Activated CD4-positive, alpha-beta memory T cell treated with anti-CD3 and anti-CD28 coated beads for 36 hours (primary cell): ENCODE data around the gene ADAMTSL1. TPM values are rescaled to one million over a fixed set of nuclear protein-coding genes. Genes with fewer than 3 reads are reported as not detected.

Source experiments
- CTCF ChIA-PET: fragments of 350-600 bp; sonication (Branson Sonifier 250); formaldehyde crosslinking; loops from one replicate; lab custom pipeline; 2021; ENCODE audit warnings: antibody characterized with exemption, inconsistent platforms; lab: Charles Lee
- POLR2A ChIA-PET: fragments of 350-600 bp; sonication (Branson Sonifier 250); formaldehyde crosslinking; loops from one replicate; lab custom pipeline; 2021; ENCODE audit warnings: antibody characterized with exemption; lab: Charles Lee
- DNase-seq: peaks from one replicate; pipeline ENCODE4 v3.0.0-alpha.2; 2020
- H3K27ac Mint-ChIP-seq: one replicate; pipeline ENCODE4 v1.8.0; 2021; ENCODE audit warnings: mixed read lengths
- H3K27me3 Mint-ChIP-seq: one replicate; pipeline ENCODE4 v1.8.0; 2021; ENCODE audit warnings: mixed read lengths
- H3K36me3 Mint-ChIP-seq: one replicate; pipeline ENCODE4 v1.8.0; 2021; ENCODE audit warnings: mixed read lengths
- H3K4me1 Mint-ChIP-seq: one replicate; pipeline ENCODE4 v1.8.0; 2021; ENCODE audit warnings: low read depth, mixed read lengths
- H3K4me3 Mint-ChIP-seq: one replicate; pipeline ENCODE4 v1.8.0; 2021; ENCODE audit warnings: mild to moderate bottlenecking, mixed read lengths
- H3K9me3 Mint-ChIP-seq: one replicate; pipeline ENCODE4 v1.8.0; 2021; ENCODE audit warnings: mixed read lengths
- intact Hi-C: fragments of 100-400 bp; cut with micrococcal nuclease; formaldehyde crosslinking; loops from one replicate; pipeline ENCODE4 v1.15.1; 2023
- total RNA-seq, 2 experiments: library from RNA; stranded (reverse); gene quantifications; one replicate each; pipeline ENCODE4 v1.2.3, GENCODE V29; 2021

Gene ADAMTSL1
- total RNA-seq, 2 experiments from 2014 or later, result not detected

DNA sequence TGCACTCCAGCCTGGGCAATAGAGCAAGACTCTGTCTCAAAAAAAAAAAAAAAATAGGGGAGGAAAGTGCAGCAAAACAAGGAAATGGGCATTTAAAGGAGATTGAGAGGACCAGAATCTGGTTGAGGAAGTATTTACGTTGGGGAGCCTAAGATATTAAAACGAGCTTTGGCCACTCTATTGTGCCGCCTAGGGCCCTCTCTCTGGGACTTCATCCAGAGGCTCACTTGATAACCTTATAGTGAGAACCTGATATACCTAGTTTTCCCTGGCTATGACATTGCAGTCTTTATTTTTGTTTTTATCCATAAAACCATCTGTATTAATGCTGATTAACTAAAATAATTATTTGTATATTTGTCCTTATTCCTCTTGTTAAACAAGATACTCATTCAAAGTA is 345.5 kb downstream of the ADAMTSL1 start:
- H3K27me3 Mint-ChIP-seq, result no peaks in the 10 kb centered on the region
- H3K4me1 Mint-ChIP-seq, result no peaks in the 10 kb centered on the region
- intact Hi-C loops, result no loop called here
- no peak overlapping the region for H3K4me3 Mint-ChIP-seq
- H3K36me3 Mint-ChIP-seq, result no peaks in the 10 kb centered on the region
- ChIA-PET POLR2A (no interaction called here), CTCF (no interaction called here)
- no peak overlapping the region for H3K27ac Mint-ChIP-seq
- DNase-seq, result no peak
- H3K9me3 Mint-ChIP-seq, result no peaks in the 10 kb centered on the region

GRCh38 chr9:18820566-18821095 is 346.7 kb downstream of the ADAMTSL1 start:
- intact Hi-C loops, result no loop called here
- CTCF ChIA-PET, result no interaction called here
- Mint-ChIP-seq H3K4me3 (no peak overlapping the region), H3K36me3 (no peaks in the 10 kb centered on the region), H3K27ac (no peak overlapping the region), H3K27me3 (no peaks in the 10 kb centered on the region), H3K4me1 (peaks cover 2% of the 10 kb centered on the region), H3K9me3 (no peaks in the 10 kb centered on the region)
- DNase-seq, result no peak
- POLR2A ChIA-PET, result no interaction called here

DNA sequence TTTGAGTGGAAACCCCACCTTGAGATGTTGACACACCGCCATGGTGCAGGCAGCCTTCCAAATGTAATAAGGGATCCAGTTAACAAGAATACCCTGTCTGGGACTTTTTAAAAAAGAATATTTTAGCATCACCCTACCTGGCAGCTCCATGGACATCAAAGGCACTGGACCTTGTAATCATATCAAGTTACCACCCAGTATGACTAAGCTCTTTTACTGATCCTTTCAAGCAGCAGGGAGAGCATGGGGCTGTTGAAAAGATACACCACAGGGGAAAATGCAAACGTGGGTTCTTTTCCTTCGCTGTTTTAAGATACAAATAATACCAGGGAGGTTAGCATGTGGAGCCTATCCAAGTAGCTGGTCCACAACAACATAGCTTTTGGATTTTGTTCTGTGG is 347.8 kb downstream of the ADAMTSL1 start:
- Mint-ChIP-seq H3K4me1 (peaks cover 10% of the 10 kb centered on the region), H3K27ac (no peak overlapping the region), H3K9me3 (no peaks in the 10 kb centered on the region), H3K27me3 (no peaks in the 10 kb centered on the region), H3K36me3 (no peaks in the 10 kb centered on the region), H3K4me3 (no peak overlapping the region)
- DNase-seq, result no peak
- ChIA-PET POLR2A (no interaction called here), CTCF (no interaction called here)
- intact Hi-C loops, result no loop called here

DNA sequence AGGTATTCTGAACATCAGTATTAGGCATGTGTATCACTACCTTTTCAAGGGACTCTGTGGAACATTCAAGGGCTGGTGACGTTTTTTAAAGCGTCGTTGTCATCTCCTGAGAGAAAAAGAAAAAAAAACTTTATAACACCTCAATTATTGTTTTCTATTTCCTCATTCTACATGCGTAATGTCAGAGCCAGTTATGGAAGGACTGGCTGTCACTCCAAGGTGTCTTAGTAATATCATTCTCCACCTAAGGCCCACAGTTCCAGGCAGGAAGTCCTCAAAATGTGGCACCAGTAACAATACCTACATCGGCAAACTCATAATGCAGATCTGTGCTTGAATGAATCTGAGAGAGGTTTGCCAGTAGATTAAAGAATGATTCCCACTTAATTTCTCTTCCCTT is 348.9 kb downstream of the ADAMTSL1 start:
- no peaks in the 10 kb centered on the region for H3K27me3 Mint-ChIP-seq

DNA sequence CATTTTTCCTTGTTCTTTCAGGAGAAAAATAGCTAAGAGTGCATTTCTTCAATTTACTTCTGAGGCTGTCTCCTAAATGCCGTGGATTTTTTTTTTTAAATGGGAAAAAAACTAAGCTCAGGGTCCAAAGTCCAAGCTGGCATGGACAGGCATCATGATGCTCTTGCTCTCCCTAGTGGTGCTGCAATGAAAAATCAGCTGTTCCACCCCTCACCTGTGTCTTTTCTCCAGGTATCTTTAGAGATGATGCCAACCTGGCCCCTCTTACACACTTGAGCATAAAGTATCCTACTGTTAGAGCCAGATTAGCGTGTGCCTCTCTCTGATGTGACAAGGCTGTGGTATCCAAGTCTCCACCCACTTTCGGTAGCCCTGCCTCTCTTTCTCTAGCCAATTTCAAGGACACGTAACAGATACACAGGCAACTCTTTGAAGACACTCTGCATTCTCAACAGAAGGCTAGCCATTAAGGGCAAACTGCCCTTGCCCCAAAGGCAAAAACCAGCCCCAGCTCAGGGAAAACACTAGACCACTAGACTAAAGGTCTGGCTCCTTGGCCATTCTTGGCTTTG is 350.2 kb downstream of the ADAMTSL1 start:
- Mint-ChIP-seq H3K27ac (no peak overlapping the region), H3K4me3 (no peak overlapping the region), H3K27me3 (no peaks in the 10 kb centered on the region), H3K9me3 (no peaks in the 10 kb centered on the region), H3K4me1 (peaks cover 10% of the 10 kb centered on the region), H3K36me3 (no peaks in the 10 kb centered on the region)
- ChIA-PET CTCF (no interaction called here), POLR2A (no interaction called here)
- DNase-seq, result no peak
- intact Hi-C loops, result no loop called here

More for the DNA sequence above, 348.9 kb downstream of the ADAMTSL1 start:
- ChIA-PET POLR2A (no interaction called here), CTCF (no interaction called here)
- intact Hi-C loops, result no loop called here
- no peaks in the 10 kb centered on the region for H3K9me3 Mint-ChIP-seq
- no peak overlapping the region for H3K4me3 Mint-ChIP-seq
- DNase-seq, result no peak
- peaks cover 10% of the 10 kb centered on the region for H3K4me1 Mint-ChIP-seq
- no peaks in the 10 kb centered on the region for H3K36me3 Mint-ChIP-seq
- no peak overlapping the region for H3K27ac Mint-ChIP-seq

GRCh38 chr9:18825656-18826170 is 351.8 kb downstream of the ADAMTSL1 start:
- no peaks in the 10 kb centered on the region for H3K9me3 Mint-ChIP-seq
- POLR2A ChIA-PET, result no interaction called here
- no peaks in the 10 kb centered on the region for H3K36me3 Mint-ChIP-seq
- intact Hi-C loops, result no loop called here
- peaks cover 10% of the 10 kb centered on the region for H3K4me1 Mint-ChIP-seq
- DNase-seq, result no peak
- no peaks in the 10 kb centered on the region for H3K27me3 Mint-ChIP-seq
- no peak overlapping the region for H3K4me3 Mint-ChIP-seq
- no peak overlapping the region for H3K27ac Mint-ChIP-seq
- CTCF ChIA-PET, result no interaction called here

DNA sequence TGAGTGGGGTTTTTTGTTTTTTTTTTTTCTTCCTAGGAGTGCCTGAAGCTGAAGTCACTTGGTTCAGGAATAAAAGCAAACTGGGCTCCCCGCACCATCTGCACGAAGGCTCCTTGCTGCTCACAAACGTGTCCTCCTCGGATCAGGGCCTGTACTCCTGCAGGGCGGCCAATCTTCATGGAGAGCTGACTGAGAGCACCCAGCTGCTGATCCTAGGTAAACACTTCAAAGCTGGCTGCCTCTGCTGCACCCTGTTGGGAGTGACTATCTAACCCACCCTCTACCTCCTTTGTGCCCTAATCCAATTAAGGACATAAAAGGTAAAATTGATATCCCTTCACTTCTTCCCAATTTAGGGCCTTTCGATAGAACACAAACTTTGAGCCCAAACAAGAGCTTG is 352.3 kb downstream of the ADAMTSL1 start:
- no peak for DNase-seq
- Mint-ChIP-seq H3K9me3 (no peaks in the 10 kb centered on the region), H3K36me3 (no peaks in the 10 kb centered on the region), H3K4me3 (no peak overlapping the region), H3K4me1 (peaks cover 10% of the 10 kb centered on the region), H3K27me3 (no peaks in the 10 kb centered on the region), H3K27ac (no peak overlapping the region)
- intact Hi-C loops, result no loop called here
- ChIA-PET POLR2A (no interaction called here), CTCF (no interaction called here)

GRCh38 chr9:18829066-18829465 is 355.1 kb downstream of the ADAMTSL1 start:
- no peaks in the 10 kb centered on the region for H3K9me3 Mint-ChIP-seq
- intact Hi-C loops, result no loop called here
- no peak overlapping the region for H3K4me3 Mint-ChIP-seq
- peaks cover 10% of the 10 kb centered on the region for H3K4me1 Mint-ChIP-seq
- no peak for DNase-seq
- ChIA-PET POLR2A (no interaction called here), CTCF (no interaction called here)
- H3K27me3 Mint-ChIP-seq, result no peaks in the 10 kb centered on the region
- H3K36me3 Mint-ChIP-seq, result no peaks in the 10 kb centered on the region
- H3K27ac Mint-ChIP-seq, result no peak overlapping the region

DNA sequence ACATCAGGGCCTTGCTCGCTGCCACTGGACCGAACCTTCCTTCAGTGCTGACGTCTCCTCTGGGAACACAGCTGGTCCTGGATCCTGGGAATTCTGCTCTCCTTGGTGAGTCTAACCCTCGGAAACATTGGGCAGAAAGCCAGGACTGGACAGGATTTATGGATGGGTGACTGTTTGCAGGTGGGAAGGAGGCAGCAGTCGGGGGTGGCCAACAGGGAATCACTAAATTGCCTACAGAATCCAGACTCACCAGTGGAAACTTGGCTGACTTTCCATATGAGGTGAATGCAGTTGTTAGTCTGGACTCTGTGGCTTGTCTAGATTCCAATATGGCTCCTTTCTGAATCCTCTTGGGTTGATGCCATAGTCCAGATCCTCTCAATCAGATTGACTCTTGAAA is 355.9 kb downstream of the ADAMTSL1 start:
- H3K9me3 Mint-ChIP-seq, result no peaks in the 10 kb centered on the region
- intact Hi-C loops, result no loop called here
- H3K4me3 Mint-ChIP-seq, result no peak overlapping the region
- no peak overlapping the region for H3K27ac Mint-ChIP-seq
- no peak for DNase-seq
- H3K36me3 Mint-ChIP-seq, result no peaks in the 10 kb centered on the region
- ChIA-PET CTCF (no interaction called here), POLR2A (no interaction called here)
- H3K27me3 Mint-ChIP-seq, result no peaks in the 10 kb centered on the region
- peaks cover 10% of the 10 kb centered on the region for H3K4me1 Mint-ChIP-seq

DNA sequence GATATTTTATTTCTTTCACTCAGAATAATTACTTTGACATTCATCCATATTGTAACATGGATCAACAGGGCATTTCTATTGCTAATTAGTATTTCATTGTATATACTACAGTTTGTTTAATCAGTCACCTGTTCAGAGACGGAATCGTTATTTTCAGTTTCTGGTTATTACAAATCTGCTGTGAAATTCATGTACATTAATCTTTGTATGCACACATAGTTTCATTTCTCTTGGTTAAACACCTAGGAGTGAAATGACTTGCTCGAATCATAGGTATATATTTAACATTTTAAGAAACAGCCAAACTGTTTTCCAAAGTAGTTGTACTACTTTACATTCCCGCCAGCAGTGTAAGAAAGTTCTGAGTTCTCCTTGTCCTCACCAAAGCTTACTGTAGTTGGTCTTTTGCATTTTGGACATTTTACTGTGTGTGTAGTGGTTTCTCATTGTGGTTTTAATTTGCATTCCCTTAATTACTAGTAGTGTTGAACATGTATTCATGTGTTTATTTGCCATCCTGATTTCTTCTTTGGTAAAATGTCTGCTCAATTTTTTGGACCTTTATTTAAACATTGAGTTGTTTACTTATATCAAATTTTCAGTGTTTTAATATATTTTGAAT is 360.9 kb downstream of the ADAMTSL1 start:
- intact Hi-C loops, result no loop called here

DNA sequence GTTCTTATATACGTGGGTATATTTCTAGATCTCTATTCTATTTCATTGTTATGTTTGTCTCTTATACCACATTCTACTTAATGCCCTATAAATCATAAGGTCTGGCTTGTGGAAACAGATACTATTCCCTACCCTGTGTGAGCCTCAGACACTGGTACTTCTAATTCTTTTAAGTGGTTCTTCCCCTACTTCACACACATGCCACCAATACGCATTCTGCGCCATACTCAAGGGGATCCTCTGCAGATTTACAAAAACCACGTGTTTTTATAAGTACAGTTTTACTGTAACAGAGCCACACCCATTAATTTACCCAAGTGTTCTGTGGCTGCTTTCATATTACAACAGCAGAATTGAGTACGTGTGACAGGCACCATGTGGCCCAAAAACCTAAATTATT is 363.4 kb downstream of the ADAMTSL1 start:
- CTCF ChIA-PET, result no interaction called here
- H3K4me3 Mint-ChIP-seq, result no peak overlapping the region
- POLR2A ChIA-PET, result no interaction called here
- H3K27me3 Mint-ChIP-seq, result no peaks in the 10 kb centered on the region
- H3K36me3 Mint-ChIP-seq, result no peaks in the 10 kb centered on the region
- no peak for DNase-seq
- H3K9me3 Mint-ChIP-seq, result no peaks in the 10 kb centered on the region
- H3K4me1 Mint-ChIP-seq, result no peaks in the 10 kb centered on the region
- intact Hi-C loops, result no loop called here
- H3K27ac Mint-ChIP-seq, result no peak overlapping the region

More for the DNA sequence above, 360.9 kb downstream of the ADAMTSL1 start:
- no peak overlapping the region for H3K4me3 Mint-ChIP-seq
- H3K27ac Mint-ChIP-seq, result no peak overlapping the region
- H3K27me3 Mint-ChIP-seq, result no peaks in the 10 kb centered on the region
- no peaks in the 10 kb centered on the region for H3K4me1 Mint-ChIP-seq
- no peaks in the 10 kb centered on the region for H3K36me3 Mint-ChIP-seq
- ChIA-PET CTCF (no interaction called here), POLR2A (no interaction called here)
- no peaks in the 10 kb centered on the region for H3K9me3 Mint-ChIP-seq
- DNase-seq, result no peak

GRCh38 chr9:18847576-18848275 is 373.8 kb downstream of the ADAMTSL1 start:
- no peaks in the 10 kb centered on the region for H3K9me3 Mint-ChIP-seq
- H3K4me3 Mint-ChIP-seq, result no peak overlapping the region
- H3K27me3 Mint-ChIP-seq, result peaks cover 1% of the 10 kb centered on the region
- H3K4me1 Mint-ChIP-seq, result no peaks in the 10 kb centered on the region
- H3K36me3 Mint-ChIP-seq, result no peaks in the 10 kb centered on the region
- POLR2A ChIA-PET, result no interaction called here
- intact Hi-C loops, result no loop called here
- DNase-seq, result no peak
- H3K27ac Mint-ChIP-seq, result no peak overlapping the region
- CTCF ChIA-PET, result no interaction called here
